ENCODE data around the gene PELI1.

Gene PELI1

GRCh38 chr2:64164629-64165028, 20.4 kb upstream of the PELI1 start:
- H2AFZ ChIP-seq (ENCODE audit: low read depth) = no peak overlapping the region
- H3K4me3 ChIP-seq (IDR thresholded peaks at IDR 0.05; ENCODE audit: insufficient read depth, low read depth, low read length) = no peak overlapping the region
- no peaks in the 10 kb centered on the region for H3K36me3 ChIP-seq (ENCODE audit: insufficient read depth)
- H3K9ac ChIP-seq = no peak overlapping the region
- no peak overlapping the region for H3K4me2 ChIP-seq
- peaks cover 5% of the 10 kb centered on the region for H3K4me1 ChIP-seq (ENCODE audit: low read depth, poor library complexity, severe bottlenecking)
- no peaks in the 10 kb centered on the region for H4K20me1 ChIP-seq (ENCODE audit: insufficient read depth)
- TF ChIP-seq CTCF (conservative IDR thresholded peaks at IDR 0.05; ENCODE audit: low read depth, low read length) = no peak
- no peaks in the 10 kb centered on the region for H3K79me2 ChIP-seq (ENCODE audit: insufficient read depth, low read depth)
- H3K27me3 ChIP-seq (ENCODE audit: insufficient read depth, low read depth) = no peaks in the 10 kb centered on the region
- H3K27ac ChIP-seq = no peak overlapping the region

- Histone ChIP-seq H3K4me1 (ENCODE audit: low read depth, poor library complexity, severe bottlenecking) (no peaks in the 10 kb centered on the region), H3K9ac (no peak overlapping the region), H2AFZ (ENCODE audit: low read depth) (no peak overlapping the region), H3K27ac (no peak overlapping the region), H3K4me3 (IDR thresholded peaks at IDR 0.05; ENCODE audit: insufficient read depth, low read depth, low read length) (no peak overlapping the region), H3K4me2 (no peak overlapping the region), H3K36me3 (ENCODE audit: insufficient read depth) (no peaks in the 10 kb centered on the region), H3K27me3 (ENCODE audit: insufficient read depth, low read depth) (no peaks in the 10 kb centered on the region), H3K79me2 (ENCODE audit: insufficient read depth, low read depth) (no peaks in the 10 kb centered on the region), H4K20me1 (ENCODE audit: insufficient read depth) (no peaks in the 10 kb centered on the region)
- no peak for TF ChIP-seq CTCF (conservative IDR thresholded peaks at IDR 0.05; ENCODE audit: low read depth, low read length)
These were observed 18.3 kb upstream of the PELI1 start for GRCh38 chr2:64162516-64162915.

- Histone ChIP-seq H3K4me3 (IDR thresholded peaks at IDR 0.05; ENCODE audit: insufficient read depth, low read depth, low read length) (no peak overlapping the region), H3K36me3 (ENCODE audit: insufficient read depth) (no peaks in the 10 kb centered on the region), H3K4me1 (ENCODE audit: low read depth, poor library complexity, severe bottlenecking) (no peaks in the 10 kb centered on the region), H3K9ac (no peak overlapping the region), H3K79me2 (ENCODE audit: insufficient read depth, low read depth) (no peaks in the 10 kb centered on the region), H2AFZ (ENCODE audit: low read depth) (no peak overlapping the region), H3K27ac (no peak overlapping the region), H4K20me1 (ENCODE audit: insufficient read depth) (no peaks in the 10 kb centered on the region), H3K27me3 (ENCODE audit: insufficient read depth, low read depth) (no peaks in the 10 kb centered on the region), H3K4me2 (no peak overlapping the region)
- TF ChIP-seq CTCF (conservative IDR thresholded peaks at IDR 0.05; ENCODE audit: low read depth, low read length) = no peak
These were observed 13.6 kb upstream of the PELI1 start for GRCh38 chr2:64157792-64158191.

GRCh38 chr2:64153811-64154210, 9.6 kb upstream of the PELI1 start:
- no peak overlapping the region for H3K27ac ChIP-seq
- TF ChIP-seq CTCF (conservative IDR thresholded peaks at IDR 0.05; ENCODE audit: low read depth, low read length) = no peak
- H3K4me3 ChIP-seq (IDR thresholded peaks at IDR 0.05; ENCODE audit: insufficient read depth, low read depth, low read length) = no peak overlapping the region
- H3K27me3 ChIP-seq (ENCODE audit: insufficient read depth, low read depth) = no peaks in the 10 kb centered on the region
- no peak overlapping the region for H3K9ac ChIP-seq
- no peaks in the 10 kb centered on the region for H3K36me3 ChIP-seq (ENCODE audit: insufficient read depth)
- no peaks in the 10 kb centered on the region for H3K4me1 ChIP-seq (ENCODE audit: low read depth, poor library complexity, severe bottlenecking)
- H2AFZ ChIP-seq (ENCODE audit: low read depth) = no peak overlapping the region
- no peaks in the 10 kb centered on the region for H4K20me1 ChIP-seq (ENCODE audit: insufficient read depth)
- no peak overlapping the region for H3K4me2 ChIP-seq
- no peaks in the 10 kb centered on the region for H3K79me2 ChIP-seq (ENCODE audit: insufficient read depth, low read depth)

- no peak overlapping the region for H3K4me3 ChIP-seq (IDR thresholded peaks at IDR 0.05; ENCODE audit: insufficient read depth, low read depth, low read length)
- no peak overlapping the region for H2AFZ ChIP-seq (ENCODE audit: low read depth)
- H3K36me3 ChIP-seq (ENCODE audit: insufficient read depth) = no peaks in the 10 kb centered on the region
- no peak overlapping the region for H3K4me2 ChIP-seq
- no peaks in the 10 kb centered on the region for H3K79me2 ChIP-seq (ENCODE audit: insufficient read depth, low read depth)
- H3K27ac ChIP-seq = no peak overlapping the region
- H3K27me3 ChIP-seq (ENCODE audit: insufficient read depth, low read depth) = no peaks in the 10 kb centered on the region
- H4K20me1 ChIP-seq (ENCODE audit: insufficient read depth) = no peaks in the 10 kb centered on the region
- no peak for TF ChIP-seq CTCF (conservative IDR thresholded peaks at IDR 0.05; ENCODE audit: low read depth, low read length)
- no peak overlapping the region for H3K9ac ChIP-seq
- H3K4me1 ChIP-seq (ENCODE audit: low read depth, poor library complexity, severe bottlenecking) = no peaks in the 10 kb centered on the region
These were observed 7.3 kb upstream of the PELI1 start for GRCh38 chr2:64151476-64151875.
